ENCODE results near the gene PES1. TPM values are rescaled to one million over a fixed set of nuclear protein-coding genes. Genes with fewer than 3 reads are reported as not detected.
A peak's percentile ranks its signal among the peaks of the same experiment; 100 is the strongest.
"Not testable (repeated sequence)": the region's sequence is repeated elsewhere in the genome, so short reads cannot be mapped to it uniquely, and the experiment has no call there.

The PES1 gene
- 10 to 100 TPM; 92.8 to 96.7 TPM for total RNA-seq

GRCh38 chr22:30591588-30592359, at the start of gene PES1:
Gene PES1 (minus strand): TSS chr22:30591910. CDS start chr22:30591833, 77 bp downstream.
- H3K4me3 Mint-ChIP-seq, result no peak within 1 kb of the TSS
- no peaks in the 10 kb centered on the region for H3K27me3 Mint-ChIP-seq (ENCODE audit: low read depth)
- peak; percentile 96 for DNase-seq
- intact Hi-C loops (cut with micrococcal nuclease), result loop anchor here (1.0 to 5.0 kb wide), 7 partner anchors 15 to 378 kb away; partner anchors contain the start of genes CCDC157, OSM, SF3A1 and SLC35E4
- no peak within 1 kb of the TSS for H3K27ac Mint-ChIP-seq
- CTCF ChIA-PET, result interaction anchor here (0.5 to 2.2 kb wide), 9 partner anchors 10 to 443 kb away, joined by 3 to 9 read pairs (median 3); no protein-coding TSS in a partner anchor
- H3K36me3 Mint-ChIP-seq (ENCODE audit: low read depth), result peaks cover 23% of the 10 kb centered on the region
- no peaks in the 10 kb centered on the region for H3K9me3 Mint-ChIP-seq
- H3K4me1 Mint-ChIP-seq (ENCODE audit: low read depth), result peaks cover 11% of the 10 kb centered on the region

DNA sequence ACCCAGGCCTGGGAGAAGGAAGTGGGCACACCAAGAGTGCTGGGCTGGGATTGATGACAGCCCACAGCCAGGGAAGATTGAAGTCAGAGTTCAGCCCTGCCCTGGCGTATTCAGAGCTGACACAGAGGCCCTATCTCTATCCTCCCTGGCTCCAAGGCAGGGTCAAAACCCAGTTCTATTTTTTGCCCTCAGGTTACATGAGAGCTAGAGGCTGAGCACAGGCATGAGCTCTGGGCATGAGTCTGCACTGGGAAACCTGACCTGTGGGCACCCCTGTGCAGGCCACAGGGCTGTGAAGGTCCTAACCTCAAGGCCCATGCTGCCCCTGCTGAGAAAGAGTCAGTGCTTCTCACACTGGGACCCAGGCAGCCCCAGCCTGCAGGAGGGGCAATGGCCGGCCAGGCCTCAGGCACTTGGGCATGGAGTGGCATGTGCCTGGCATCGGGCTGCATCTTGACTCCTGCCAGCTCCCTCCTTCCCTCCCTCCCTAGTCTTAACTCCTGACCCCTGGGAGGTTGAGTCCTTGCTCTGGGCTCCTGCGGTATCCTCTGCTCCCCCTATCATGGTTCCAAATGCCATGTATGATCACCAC, 49.2 kb upstream of the PES1 start:
- intact Hi-C loops (cut with micrococcal nuclease), result loop anchor here (10.0 kb wide), 1 partner anchor 884 kb away; no protein-coding TSS in a partner anchor
- CTCF ChIA-PET, result no interaction called here

GRCh38 chr22:30640361-30640760, 48.7 kb upstream of the PES1 start:
- no peak overlapping the region for H3K4me3 Mint-ChIP-seq
- peaks cover 9% of the 10 kb centered on the region for H3K36me3 Mint-ChIP-seq (ENCODE audit: low read depth)
- CTCF ChIA-PET, result interaction anchor here (1.2 kb wide), 1 partner anchor 10 kb away, joined by 4 read pairs; no protein-coding TSS in a partner anchor
- H3K4me1 Mint-ChIP-seq (ENCODE audit: low read depth), result peaks cover 33% of the 10 kb centered on the region
- intact Hi-C loops (cut with micrococcal nuclease), result loop anchor here (10.0 kb wide), 1 partner anchor 884 kb away; no protein-coding TSS in a partner anchor
- DNase-seq, result no peak
- no peak overlapping the region for H3K27ac Mint-ChIP-seq
- no peaks in the 10 kb centered on the region for H3K27me3 Mint-ChIP-seq (ENCODE audit: low read depth)
- H3K9me3 Mint-ChIP-seq, result no peaks in the 10 kb centered on the region

More for the DNA sequence above, 49.2 kb upstream of the PES1 start:
- Mint-ChIP-seq H3K27me3 (ENCODE audit: low read depth) (no peaks in the 10 kb centered on the region), H3K4me1 (ENCODE audit: low read depth) (peaks cover 32% of the 10 kb centered on the region), H3K27ac (no peak overlapping the region), H3K9me3 (no peaks in the 10 kb centered on the region), H3K4me3 (no peak overlapping the region), H3K36me3 (ENCODE audit: low read depth) (peaks cover 9% of the 10 kb centered on the region)
- no peak for DNase-seq

- no peaks in the 10 kb centered on the region for H3K27me3 Mint-ChIP-seq (ENCODE audit: low read depth)
- intact Hi-C loops (cut with micrococcal nuclease), result no loop called here
- no peak overlapping the region for H3K27ac Mint-ChIP-seq
- peak overlapping the region; percentile 37 for H3K4me3 Mint-ChIP-seq
- no peaks in the 10 kb centered on the region for H3K9me3 Mint-ChIP-seq
- CTCF ChIA-PET, result interaction anchor here (0.7 to 1.2 kb wide), 3 partner anchors 13 to 900 kb away, joined by 4 read pairs; no protein-coding TSS in a partner anchor
- H3K4me1 Mint-ChIP-seq (ENCODE audit: low read depth), result peaks cover 21% of the 10 kb centered on the region
- H3K36me3 Mint-ChIP-seq (ENCODE audit: low read depth), result peaks cover 9% of the 10 kb centered on the region
- DNase-seq, result no peak
Measured at GRCh38 chr22:30637701-30638114, 46.0 kb upstream of the PES1 start.

GRCh38 chr22:30636226-30637077, 44.7 kb upstream of the PES1 start:
- H3K27me3 Mint-ChIP-seq (ENCODE audit: low read depth), result no peaks in the 10 kb centered on the region
- peaks cover 9% of the 10 kb centered on the region for H3K36me3 Mint-ChIP-seq (ENCODE audit: low read depth)
- no peaks in the 10 kb centered on the region for H3K9me3 Mint-ChIP-seq
- CTCF ChIA-PET, result interaction anchor here (1.2 to 3.9 kb wide), 4 partner anchors 7 to 119 kb away, joined by 4 to 156 read pairs (median 14); no protein-coding TSS in a partner anchor
- intact Hi-C loops (cut with micrococcal nuclease), result no loop called here
- peak; percentile 28 for DNase-seq
- H3K4me1 Mint-ChIP-seq (ENCODE audit: low read depth), result peaks cover 19% of the 10 kb centered on the region
- no peak overlapping the region for H3K27ac Mint-ChIP-seq
- H3K4me3 Mint-ChIP-seq, result peak overlapping the region; percentile 78

DNA sequence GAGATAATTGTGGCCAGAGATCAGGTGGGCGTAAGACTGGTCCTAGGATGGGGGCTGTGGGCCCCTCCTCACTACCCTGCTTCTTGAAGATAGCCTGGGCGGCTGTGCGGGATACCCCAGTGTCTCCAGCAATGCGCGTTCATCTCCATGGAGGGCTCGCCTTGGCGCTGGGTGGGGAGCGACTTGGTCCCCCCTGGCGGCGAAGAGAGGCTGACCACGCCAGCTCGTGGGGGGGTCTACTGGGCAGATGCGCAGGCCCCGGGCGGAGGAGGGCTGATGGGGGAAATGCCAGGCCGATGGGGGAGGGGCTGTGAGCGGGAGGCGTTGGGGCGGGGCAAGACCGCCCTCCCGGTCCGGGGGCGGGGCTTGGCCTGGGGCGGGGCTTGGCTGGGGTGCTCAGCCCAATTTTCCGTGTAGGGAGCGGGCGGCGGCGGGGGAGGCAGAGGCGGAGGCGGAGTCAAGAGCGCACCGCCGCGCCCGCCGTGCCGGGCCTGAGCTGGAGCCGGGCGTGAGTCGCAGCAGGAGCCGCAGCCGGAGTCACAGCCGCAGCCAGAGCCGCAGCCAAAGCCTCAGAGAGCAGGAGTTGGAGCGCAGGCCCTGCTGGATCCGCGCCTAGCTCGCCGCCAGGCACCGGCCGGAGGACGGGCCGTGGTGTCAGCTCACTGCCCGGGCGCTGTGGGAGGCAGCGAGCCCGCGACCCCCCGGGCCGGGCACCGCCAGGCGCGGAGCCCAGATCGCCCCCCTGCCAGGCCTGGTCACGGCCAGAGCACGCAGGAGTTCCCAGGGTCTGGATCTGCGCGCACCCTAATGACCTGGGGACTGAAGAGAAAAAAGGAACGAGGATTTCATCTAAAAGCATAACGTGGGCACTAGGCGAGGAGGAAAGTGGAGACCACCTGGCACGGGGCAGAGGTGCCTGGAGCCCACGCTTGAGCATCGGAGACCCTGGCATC, 43.8 kb upstream of the PES1 start, which contains the start of gene SLC35E4:
Gene SLC35E4, plus strand, starts transcription at position 509 of the 953 bp plus-strand sequence. CDS start 670 bp downstream, outside the sequence.
- Mint-ChIP-seq H3K27me3 (ENCODE audit: low read depth) (no peaks in the 10 kb centered on the region), H3K36me3 (ENCODE audit: low read depth) (peaks cover 9% of the 10 kb centered on the region), H3K27ac (peak within 1 kb of the TSS; percentile 67), H3K4me1 (ENCODE audit: low read depth) (peaks cover 19% of the 10 kb centered on the region), H3K9me3 (no peaks in the 10 kb centered on the region), H3K4me3 (peak within 1 kb of the TSS; percentile 78)
- CTCF ChIA-PET, result interaction anchor here (0.5 to 3.9 kb wide), 25 partner anchors 8 to 635 kb away, joined by 3 to 156 read pairs (median 5); partner anchors contain the start of gene TCN2
- DNase-seq, result peak; percentile 97
- intact Hi-C loops (cut with micrococcal nuclease), result loop anchor here (1.0 to 2.0 kb wide), 7 partner anchors 9 to 447 kb away; partner anchors contain the start of genes DUSP18, OSBP2 and TCN2

GRCh38 chr22:30634471-30635233, 42.9 kb upstream of the PES1 start:
- peaks cover 9% of the 10 kb centered on the region for H3K36me3 Mint-ChIP-seq (ENCODE audit: low read depth)
- H3K27ac Mint-ChIP-seq, result peak overlapping the region; percentile 67
- DNase-seq, result peak; percentile 96
- H3K4me1 Mint-ChIP-seq (ENCODE audit: low read depth), result peaks cover 19% of the 10 kb centered on the region
- CTCF ChIA-PET, result interaction anchor here (0.5 to 3.9 kb wide), 34 partner anchors 9 to 566 kb away, joined by 3 to 156 read pairs (median 4); partner anchors contain the start of gene TCN2
- intact Hi-C loops (cut with micrococcal nuclease), result loop anchor here (1.0 to 2.0 kb wide), 10 partner anchors 10 to 448 kb away; partner anchors contain the start of genes DUSP18, OSBP2 and TCN2
- H3K9me3 Mint-ChIP-seq, result no peaks in the 10 kb centered on the region
- peak overlapping the region; percentile 75 for H3K4me3 Mint-ChIP-seq
- no peaks in the 10 kb centered on the region for H3K27me3 Mint-ChIP-seq (ENCODE audit: low read depth)

DNA sequence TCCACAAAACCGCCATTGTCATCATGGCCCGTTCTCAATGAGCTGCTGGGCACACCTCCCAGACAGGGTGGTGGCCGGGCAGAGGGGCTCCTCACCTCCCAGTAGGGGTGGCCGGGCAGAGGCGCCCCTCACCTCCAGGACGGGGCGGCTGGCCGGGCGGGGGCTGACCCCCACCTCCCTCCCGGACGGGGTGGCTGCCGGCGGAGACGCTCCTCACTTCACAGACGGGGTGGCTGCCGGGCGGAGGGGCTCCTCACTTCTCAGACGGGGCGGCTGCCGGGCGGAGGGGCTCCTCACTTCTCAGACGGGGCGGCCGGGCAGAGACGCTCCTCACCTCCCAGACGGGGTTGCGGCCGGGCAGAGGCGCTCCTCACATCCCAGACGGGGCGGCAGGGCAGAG, 39.8 kb upstream of the PES1 start:
- H3K9me3 Mint-ChIP-seq; CTCF ChIA-PET; H3K27me3 Mint-ChIP-seq (ENCODE audit: low read depth); H3K36me3 Mint-ChIP-seq (ENCODE audit: low read depth); intact Hi-C loops (cut with micrococcal nuclease); H3K4me3 Mint-ChIP-seq; DNase-seq; H3K27ac Mint-ChIP-seq: not testable (repeated sequence)
- H3K4me1 Mint-ChIP-seq (ENCODE audit: low read depth), result peaks cover 14% of the 10 kb centered on the region

DNA sequence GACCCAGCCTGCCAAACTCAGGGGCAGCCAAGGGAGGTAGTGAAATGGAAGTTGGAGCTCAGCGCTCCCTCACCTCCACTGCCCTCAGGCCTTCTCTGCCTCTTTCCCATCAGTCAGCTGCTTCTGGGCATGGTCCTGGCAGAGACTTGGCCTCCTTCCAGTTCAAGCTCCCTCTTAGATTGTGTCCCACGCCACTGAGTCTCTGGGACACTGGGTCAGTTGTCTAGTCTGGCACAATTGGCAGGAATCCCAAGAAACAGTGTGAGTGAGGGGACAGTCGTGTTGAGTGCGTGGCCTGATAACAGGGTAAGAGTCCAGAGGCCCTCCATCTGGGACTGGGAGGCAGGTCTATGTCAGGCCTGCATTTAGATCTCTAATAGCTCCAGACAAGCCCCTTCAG, 36.8 kb upstream of the PES1 start:
- no peak overlapping the region for H3K4me3 Mint-ChIP-seq
- H3K27me3 Mint-ChIP-seq (ENCODE audit: low read depth), result no peaks in the 10 kb centered on the region
- no peaks in the 10 kb centered on the region for H3K36me3 Mint-ChIP-seq (ENCODE audit: low read depth)
- H3K9me3 Mint-ChIP-seq, result no peaks in the 10 kb centered on the region
- CTCF ChIA-PET, result interaction anchor here (0.6 to 3.3 kb wide), 4 partner anchors 22 to 292 kb away, joined by 3 to 18 read pairs (median 6); no protein-coding TSS in a partner anchor
- H3K27ac Mint-ChIP-seq, result no peak overlapping the region
- no peak for DNase-seq
- intact Hi-C loops (cut with micrococcal nuclease), result no loop called here
- no peaks in the 10 kb centered on the region for H3K4me1 Mint-ChIP-seq (ENCODE audit: low read depth)

DNA sequence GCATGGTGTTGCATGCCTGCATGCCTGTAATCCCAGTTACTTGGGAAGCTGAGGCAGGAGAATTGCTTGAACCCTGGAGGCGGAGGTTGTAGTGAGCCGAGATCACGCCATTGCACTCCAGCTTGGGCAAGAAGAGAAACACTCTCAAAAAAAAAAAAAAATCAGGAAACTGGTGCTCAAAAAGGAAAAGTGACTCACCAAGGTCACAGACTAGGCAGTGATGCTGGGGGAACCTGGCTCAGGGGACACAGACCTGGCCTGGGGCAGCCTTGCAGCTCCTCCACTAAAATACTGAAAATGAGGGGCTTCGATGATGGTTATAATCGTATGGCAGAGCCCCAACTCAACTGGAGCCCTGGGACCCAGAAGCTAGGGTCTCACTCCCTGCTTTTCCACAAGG, 35.8 kb upstream of the PES1 start:
- no peak for DNase-seq
- Mint-ChIP-seq H3K27me3 (ENCODE audit: low read depth) (no peaks in the 10 kb centered on the region), H3K4me3 (no peak overlapping the region), H3K27ac (no peak overlapping the region), H3K9me3 (no peaks in the 10 kb centered on the region), H3K4me1 (ENCODE audit: low read depth) (no peaks in the 10 kb centered on the region), H3K36me3 (ENCODE audit: low read depth) (no peaks in the 10 kb centered on the region)
- CTCF ChIA-PET, result interaction anchor here (1.5 to 3.3 kb wide), 3 partner anchors 18 to 293 kb away, joined by 4 to 18 read pairs (median 7); no protein-coding TSS in a partner anchor
- intact Hi-C loops (cut with micrococcal nuclease), result no loop called here
